Neural cell (in vitro differentiated cells): ENCODE results near the gene SUSD3. TPM values are rescaled to one million over a fixed set of nuclear protein-coding genes. Genes with fewer than 3 reads are reported as not detected.

Experiments
- H2AFZ ChIP-seq: fragments of 200-600, 300-800 bp; sonication (generic), shearing (Covaris generic); 2 replicates; pipeline ENCODE4 v1.6.0; 2014; ENCODE audit warnings: low read depth, mild to moderate bottlenecking, antibody characterized with exemption, low read length, moderate library complexity
- H3F3A ChIP-seq: fragments of 200-600 bp; shearing (Covaris generic); 2 replicates; pipeline ENCODE4 v1.6.1; 2016; ENCODE audit warnings: mild to moderate bottlenecking, moderate library complexity, mixed read lengths, antibody characterized with exemption, low read length; ENCODE audit not compliant: insufficient read depth, poor library complexity, severe bottlenecking
- H3K27ac ChIP-seq: fragments of 200-600, 300-800 bp; sonication (generic), shearing (Covaris generic); 2 replicates; pipeline ENCODE4 v1.5.1; 2014; ENCODE audit warnings: mild to moderate bottlenecking, low read length, moderate library complexity
- H3K27me3 ChIP-seq: fragments of 300-800, 200-600 bp; sonication (generic), shearing (Covaris generic); 2 replicates; pipeline ENCODE4 v1.6.0; 2014; ENCODE audit warnings: mild to moderate bottlenecking, low read depth, low read length, moderate library complexity; ENCODE audit not compliant: insufficient read depth
- H3K36me3 ChIP-seq: fragments of 300-800, 200-600 bp; sonication (generic), shearing (Covaris generic); 2 replicates; pipeline ENCODE4 v1.5.1; 2014; ENCODE audit warnings: mild to moderate bottlenecking, antibody characterized with exemption, low read length, moderate library complexity; ENCODE audit not compliant: insufficient read depth
- H3K4me2 ChIP-seq: fragments of 300-800, 200-600 bp; sonication (generic), shearing (Covaris generic); 2 replicates; pipeline ENCODE4 v1.6.0; 2014; ENCODE audit warnings: mild to moderate bottlenecking, low read length
- H3K4me3 ChIP-seq: fragments of 300-800, 200-600 bp; sonication (generic), shearing (Covaris generic); 2 replicates; pipeline ENCODE4 v1.5.1; 2014; ENCODE audit warnings: mild to moderate bottlenecking, low read length, moderate library complexity
- H3K79me2 ChIP-seq: fragments of 200-600 bp; shearing (Covaris generic); replicated peaks from 2 replicates; pipeline ENCODE4 v1.6.0; 2014; ENCODE audit warnings: mild to moderate bottlenecking, low read length, moderate library complexity; ENCODE audit not compliant: insufficient read depth
- H3K9ac ChIP-seq: fragments of 300-800, 200-600 bp; sonication (generic), shearing (Covaris generic); 2 replicates; pipeline ENCODE4 v1.6.1; 2016; ENCODE audit warnings: mild to moderate bottlenecking, low read length, mixed read lengths
- H3K9me2 ChIP-seq: fragments of 200-600 bp; shearing (Covaris generic); 2 replicates; pipeline ENCODE4 v1.6.1; 2016; ENCODE audit warnings: mild to moderate bottlenecking, low read length, mixed read lengths; ENCODE audit not compliant: insufficient read depth
- H3K9me3 ChIP-seq: fragments of 200-600, 300-800 bp; sonication (generic), shearing (Covaris generic); 2 replicates; pipeline ENCODE4 v1.6.1; 2016; ENCODE audit warnings: mild to moderate bottlenecking, mixed run types, low read length, moderate library complexity, mixed read lengths
- H4K20me1 ChIP-seq: fragments of 200-600 bp; shearing (Covaris generic); 2 replicates; pipeline ENCODE4 v1.6.1; 2016; ENCODE audit warnings: mild to moderate bottlenecking, mixed run types; ENCODE audit not compliant: insufficient read depth
- EP300 ChIP-seq: fragments of 450-650 bp; conservative IDR thresholded peaks from 2 replicates; pipeline ENCODE4 v1.6.1; 2014; ENCODE audit warnings: antibody characterized with exemption, mild to moderate bottlenecking, moderate library complexity; ENCODE audit not compliant: poor library complexity, severe bottlenecking
- EZH2 ChIP-seq: fragments of 200-600, 300-800 bp; shearing (Covaris generic), sonication (generic); IDR thresholded peaks from 2 replicates; pipeline ENCODE4 v1.6.1; 2014; ENCODE audit warnings: antibody characterized with exemption, low read length, borderline replicate concordance, mild to moderate bottlenecking; ENCODE audit not compliant: insufficient read depth, poor library complexity, severe bottlenecking
- POLR2AphosphoS5 ChIP-seq: IDR thresholded peaks from 2 replicates; pipeline ENCODE4 v1.6.1; 2012
- RAD21 ChIP-seq: fragments of 450-650 bp; conservative IDR thresholded peaks from 2 replicates; pipeline ENCODE4 v1.6.1; 2014; ENCODE audit warnings: antibody characterized with exemption, mild to moderate bottlenecking, moderate library complexity
- SMC3 ChIP-seq: fragments of 450-650 bp; conservative IDR thresholded peaks from 2 replicates; pipeline ENCODE4 v1.6.1; 2014; ENCODE audit warnings: antibody characterized with exemption, mild to moderate bottlenecking, moderate library complexity; ENCODE audit not compliant: poor library complexity
- TAF1 ChIP-seq: IDR thresholded peaks from 2 replicates; pipeline ENCODE4 v1.6.1; 2012; ENCODE audit warnings: low read depth
- polyA plus RNA-seq: library from polyadenylated mRNA; depleted of rRNA; stranded (reverse); fragments of >200 nt; gene quantifications from 2 replicates; pipeline ENCODE4 v1.2.3, GENCODE V29; 2014
- TF ChIP-seq, protein P1 (sequence below): IDR thresholded peaks from 2 replicates; pipeline ENCODE4 v1.6.1; 2012; ENCODE audit warnings: borderline replicate concordance
- TF ChIP-seq, protein P2 (sequence below): fragments of 450-650 bp; IDR thresholded peaks from 2 replicates; pipeline ENCODE4 v1.5.1; 2014; ENCODE audit warnings: antibody characterized with exemption, mild to moderate bottlenecking, moderate library complexity; ENCODE audit not compliant: poor library complexity, severe bottlenecking

SUSD3 gene
- polyA plus RNA-seq, 1 donor from 2014 or later: not detected

- Histone ChIP-seq H3K4me3 (no peak overlapping the region), H3K4me2 (no peak overlapping the region), H3K9me3 (no peaks in the 10 kb centered on the region), H3K27ac (no peak overlapping the region), H3K9ac (no peak overlapping the region), H2AFZ (no peak overlapping the region), H3K9me2 (no peaks in the 10 kb centered on the region), H3K27me3 (no peaks in the 10 kb centered on the region), H3K36me3 (no peaks in the 10 kb centered on the region), H4K20me1 (no peaks in the 10 kb centered on the region), H3F3A (no peaks in the 10 kb centered on the region), H3K79me2 (no peaks in the 10 kb centered on the region)
- TF ChIP-seq, protein P1, sequence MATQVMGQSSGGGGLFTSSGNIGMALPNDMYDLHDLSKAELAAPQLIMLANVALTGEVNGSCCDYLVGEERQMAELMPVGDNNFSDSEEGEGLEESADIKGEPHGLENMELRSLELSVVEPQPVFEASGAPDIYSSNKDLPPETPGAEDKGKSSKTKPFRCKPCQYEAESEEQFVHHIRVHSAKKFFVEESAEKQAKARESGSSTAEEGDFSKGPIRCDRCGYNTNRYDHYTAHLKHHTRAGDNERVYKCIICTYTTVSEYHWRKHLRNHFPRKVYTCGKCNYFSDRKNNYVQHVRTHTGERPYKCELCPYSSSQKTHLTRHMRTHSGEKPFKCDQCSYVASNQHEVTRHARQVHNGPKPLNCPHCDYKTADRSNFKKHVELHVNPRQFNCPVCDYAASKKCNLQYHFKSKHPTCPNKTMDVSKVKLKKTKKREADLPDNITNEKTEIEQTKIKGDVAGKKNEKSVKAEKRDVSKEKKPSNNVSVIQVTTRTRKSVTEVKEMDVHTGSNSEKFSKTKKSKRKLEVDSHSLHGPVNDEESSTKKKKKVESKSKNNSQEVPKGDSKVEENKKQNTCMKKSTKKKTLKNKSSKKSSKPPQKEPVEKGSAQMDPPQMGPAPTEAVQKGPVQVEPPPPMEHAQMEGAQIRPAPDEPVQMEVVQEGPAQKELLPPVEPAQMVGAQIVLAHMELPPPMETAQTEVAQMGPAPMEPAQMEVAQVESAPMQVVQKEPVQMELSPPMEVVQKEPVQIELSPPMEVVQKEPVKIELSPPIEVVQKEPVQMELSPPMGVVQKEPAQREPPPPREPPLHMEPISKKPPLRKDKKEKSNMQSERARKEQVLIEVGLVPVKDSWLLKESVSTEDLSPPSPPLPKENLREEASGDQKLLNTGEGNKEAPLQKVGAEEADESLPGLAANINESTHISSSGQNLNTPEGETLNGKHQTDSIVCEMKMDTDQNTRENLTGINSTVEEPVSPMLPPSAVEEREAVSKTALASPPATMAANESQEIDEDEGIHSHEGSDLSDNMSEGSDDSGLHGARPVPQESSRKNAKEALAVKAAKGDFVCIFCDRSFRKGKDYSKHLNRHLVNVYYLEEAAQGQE: no peak
- no peak for TF ChIP-seq RAD21
- no peak for TF ChIP-seq EZH2
- TF ChIP-seq TAF1: no peak
- TF ChIP-seq SMC3: no peak
- no peak for TF ChIP-seq POLR2AphosphoS5
- TF ChIP-seq, protein P2, sequence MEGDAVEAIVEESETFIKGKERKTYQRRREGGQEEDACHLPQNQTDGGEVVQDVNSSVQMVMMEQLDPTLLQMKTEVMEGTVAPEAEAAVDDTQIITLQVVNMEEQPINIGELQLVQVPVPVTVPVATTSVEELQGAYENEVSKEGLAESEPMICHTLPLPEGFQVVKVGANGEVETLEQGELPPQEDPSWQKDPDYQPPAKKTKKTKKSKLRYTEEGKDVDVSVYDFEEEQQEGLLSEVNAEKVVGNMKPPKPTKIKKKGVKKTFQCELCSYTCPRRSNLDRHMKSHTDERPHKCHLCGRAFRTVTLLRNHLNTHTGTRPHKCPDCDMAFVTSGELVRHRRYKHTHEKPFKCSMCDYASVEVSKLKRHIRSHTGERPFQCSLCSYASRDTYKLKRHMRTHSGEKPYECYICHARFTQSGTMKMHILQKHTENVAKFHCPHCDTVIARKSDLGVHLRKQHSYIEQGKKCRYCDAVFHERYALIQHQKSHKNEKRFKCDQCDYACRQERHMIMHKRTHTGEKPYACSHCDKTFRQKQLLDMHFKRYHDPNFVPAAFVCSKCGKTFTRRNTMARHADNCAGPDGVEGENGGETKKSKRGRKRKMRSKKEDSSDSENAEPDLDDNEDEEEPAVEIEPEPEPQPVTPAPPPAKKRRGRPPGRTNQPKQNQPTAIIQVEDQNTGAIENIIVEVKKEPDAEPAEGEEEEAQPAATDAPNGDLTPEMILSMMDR: no peak
Measured at GRCh38 chr9:93022066-93022465, 36.4 kb upstream of the SUSD3 start.

- H3K4me2 ChIP-seq: no peak overlapping the region
- no peaks in the 10 kb centered on the region for H3K36me3 ChIP-seq
- H3K9ac ChIP-seq: no peak overlapping the region
- TF ChIP-seq, protein P1: no peak
- TF ChIP-seq SMC3 (no peak), TAF1 (no peak), EP300 (no peak)
- no peaks in the 10 kb centered on the region for H4K20me1 ChIP-seq
- no peaks in the 10 kb centered on the region for H3K79me2 ChIP-seq
- H3F3A ChIP-seq: no peaks in the 10 kb centered on the region
- no peak overlapping the region for H3K27ac ChIP-seq
- no peaks in the 10 kb centered on the region for H3K9me2 ChIP-seq
- no peaks in the 10 kb centered on the region for H3K9me3 ChIP-seq
- H2AFZ ChIP-seq: no peak overlapping the region
- H3K27me3 ChIP-seq: no peaks in the 10 kb centered on the region
- H3K4me3 ChIP-seq: no peak overlapping the region
Measured at GRCh38 chr9:93022721-93023520, 35.6 kb upstream of the SUSD3 start.
